Measurements from ENCODE around the gene MCM9.

DNA sequence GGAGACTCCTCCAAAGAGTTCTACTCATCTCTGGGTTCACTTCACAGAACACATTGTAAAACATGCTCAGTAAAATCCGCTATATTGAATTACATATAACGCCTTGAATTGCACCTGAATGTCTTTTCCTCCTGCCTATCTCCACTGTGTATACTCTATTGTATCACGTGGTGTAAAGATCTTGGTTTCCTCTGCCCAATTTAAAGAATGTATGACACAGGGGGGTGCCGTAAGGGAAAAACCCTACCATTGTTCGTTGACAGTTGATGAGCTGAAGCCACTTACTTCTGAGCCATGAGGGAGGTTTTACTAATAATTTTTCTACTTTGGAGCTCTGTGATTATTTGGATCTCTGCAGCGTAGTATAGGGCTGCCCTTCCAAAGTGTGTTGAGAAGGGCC is 35.0 kb downstream of the MCM9 start:
- TF ChIP-seq KLF8 (tag by site-specific recombination; IDR thresholded peaks at IDR 0.05) (no peak), KLF16 (tag by site-specific recombination; IDR thresholded peaks at IDR 0.05) (no peak), ZFP37 (tag by site-specific recombination; IDR thresholded peaks at IDR 0.05) (no peak), ZFP69B (tag by site-specific recombination; IDR thresholded peaks at IDR 0.05) (no peak)
- TF ChIP-seq, protein P1, sequence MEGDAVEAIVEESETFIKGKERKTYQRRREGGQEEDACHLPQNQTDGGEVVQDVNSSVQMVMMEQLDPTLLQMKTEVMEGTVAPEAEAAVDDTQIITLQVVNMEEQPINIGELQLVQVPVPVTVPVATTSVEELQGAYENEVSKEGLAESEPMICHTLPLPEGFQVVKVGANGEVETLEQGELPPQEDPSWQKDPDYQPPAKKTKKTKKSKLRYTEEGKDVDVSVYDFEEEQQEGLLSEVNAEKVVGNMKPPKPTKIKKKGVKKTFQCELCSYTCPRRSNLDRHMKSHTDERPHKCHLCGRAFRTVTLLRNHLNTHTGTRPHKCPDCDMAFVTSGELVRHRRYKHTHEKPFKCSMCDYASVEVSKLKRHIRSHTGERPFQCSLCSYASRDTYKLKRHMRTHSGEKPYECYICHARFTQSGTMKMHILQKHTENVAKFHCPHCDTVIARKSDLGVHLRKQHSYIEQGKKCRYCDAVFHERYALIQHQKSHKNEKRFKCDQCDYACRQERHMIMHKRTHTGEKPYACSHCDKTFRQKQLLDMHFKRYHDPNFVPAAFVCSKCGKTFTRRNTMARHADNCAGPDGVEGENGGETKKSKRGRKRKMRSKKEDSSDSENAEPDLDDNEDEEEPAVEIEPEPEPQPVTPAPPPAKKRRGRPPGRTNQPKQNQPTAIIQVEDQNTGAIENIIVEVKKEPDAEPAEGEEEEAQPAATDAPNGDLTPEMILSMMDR (tag by site-specific recombination; IDR thresholded peaks at IDR 0.05), result no peak
- TF ChIP-seq, protein P2, sequence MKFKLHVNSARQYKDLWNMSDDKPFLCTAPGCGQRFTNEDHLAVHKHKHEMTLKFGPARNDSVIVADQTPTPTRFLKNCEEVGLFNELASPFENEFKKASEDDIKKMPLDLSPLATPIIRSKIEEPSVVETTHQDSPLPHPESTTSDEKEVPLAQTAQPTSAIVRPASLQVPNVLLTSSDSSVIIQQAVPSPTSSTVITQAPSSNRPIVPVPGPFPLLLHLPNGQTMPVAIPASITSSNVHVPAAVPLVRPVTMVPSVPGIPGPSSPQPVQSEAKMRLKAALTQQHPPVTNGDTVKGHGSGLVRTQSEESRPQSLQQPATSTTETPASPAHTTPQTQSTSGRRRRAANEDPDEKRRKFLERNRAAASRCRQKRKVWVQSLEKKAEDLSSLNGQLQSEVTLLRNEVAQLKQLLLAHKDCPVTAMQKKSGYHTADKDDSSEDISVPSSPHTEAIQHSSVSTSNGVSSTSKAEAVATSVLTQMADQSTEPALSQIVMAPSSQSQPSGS (tag by site-specific recombination; IDR thresholded peaks at IDR 0.05; ENCODE audit: low read depth), result no peak
- TF ChIP-seq, protein P3, sequence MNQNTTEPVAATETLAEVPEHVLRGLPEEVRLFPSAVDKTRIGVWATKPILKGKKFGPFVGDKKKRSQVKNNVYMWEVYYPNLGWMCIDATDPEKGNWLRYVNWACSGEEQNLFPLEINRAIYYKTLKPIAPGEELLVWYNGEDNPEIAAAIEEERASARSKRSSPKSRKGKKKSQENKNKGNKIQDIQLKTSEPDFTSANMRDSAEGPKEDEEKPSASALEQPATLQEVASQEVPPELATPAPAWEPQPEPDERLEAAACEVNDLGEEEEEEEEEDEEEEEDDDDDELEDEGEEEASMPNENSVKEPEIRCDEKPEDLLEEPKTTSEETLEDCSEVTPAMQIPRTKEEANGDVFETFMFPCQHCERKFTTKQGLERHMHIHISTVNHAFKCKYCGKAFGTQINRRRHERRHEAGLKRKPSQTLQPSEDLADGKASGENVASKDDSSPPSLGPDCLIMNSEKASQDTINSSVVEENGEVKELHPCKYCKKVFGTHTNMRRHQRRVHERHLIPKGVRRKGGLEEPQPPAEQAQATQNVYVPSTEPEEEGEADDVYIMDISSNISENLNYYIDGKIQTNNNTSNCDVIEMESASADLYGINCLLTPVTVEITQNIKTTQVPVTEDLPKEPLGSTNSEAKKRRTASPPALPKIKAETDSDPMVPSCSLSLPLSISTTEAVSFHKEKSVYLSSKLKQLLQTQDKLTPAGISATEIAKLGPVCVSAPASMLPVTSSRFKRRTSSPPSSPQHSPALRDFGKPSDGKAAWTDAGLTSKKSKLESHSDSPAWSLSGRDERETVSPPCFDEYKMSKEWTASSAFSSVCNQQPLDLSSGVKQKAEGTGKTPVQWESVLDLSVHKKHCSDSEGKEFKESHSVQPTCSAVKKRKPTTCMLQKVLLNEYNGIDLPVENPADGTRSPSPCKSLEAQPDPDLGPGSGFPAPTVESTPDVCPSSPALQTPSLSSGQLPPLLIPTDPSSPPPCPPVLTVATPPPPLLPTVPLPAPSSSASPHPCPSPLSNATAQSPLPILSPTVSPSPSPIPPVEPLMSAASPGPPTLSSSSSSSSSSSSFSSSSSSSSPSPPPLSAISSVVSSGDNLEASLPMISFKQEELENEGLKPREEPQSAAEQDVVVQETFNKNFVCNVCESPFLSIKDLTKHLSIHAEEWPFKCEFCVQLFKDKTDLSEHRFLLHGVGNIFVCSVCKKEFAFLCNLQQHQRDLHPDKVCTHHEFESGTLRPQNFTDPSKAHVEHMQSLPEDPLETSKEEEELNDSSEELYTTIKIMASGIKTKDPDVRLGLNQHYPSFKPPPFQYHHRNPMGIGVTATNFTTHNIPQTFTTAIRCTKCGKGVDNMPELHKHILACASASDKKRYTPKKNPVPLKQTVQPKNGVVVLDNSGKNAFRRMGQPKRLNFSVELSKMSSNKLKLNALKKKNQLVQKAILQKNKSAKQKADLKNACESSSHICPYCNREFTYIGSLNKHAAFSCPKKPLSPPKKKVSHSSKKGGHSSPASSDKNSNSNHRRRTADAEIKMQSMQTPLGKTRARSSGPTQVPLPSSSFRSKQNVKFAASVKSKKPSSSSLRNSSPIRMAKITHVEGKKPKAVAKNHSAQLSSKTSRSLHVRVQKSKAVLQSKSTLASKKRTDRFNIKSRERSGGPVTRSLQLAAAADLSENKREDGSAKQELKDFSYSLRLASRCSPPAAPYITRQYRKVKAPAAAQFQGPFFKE (tag by site-specific recombination; IDR thresholded peaks at IDR 0.05; ENCODE audit: borderline replicate concordance), result no peak
